Endothelial cell of umbilical vein (primary cell): ENCODE measurements around the gene GNAO1. TPM values are rescaled to one million over a fixed set of nuclear protein-coding genes. Genes with fewer than 3 reads are reported as not detected.

Source experiments
- BruUV-seq: library from RNA; stranded (reverse); fragments of 400-500 nt; replicated peaks from 2 replicates; lab custom pipeline; 2021; lab: Mats Ljungman, UMichigan
- CTCF ChIA-PET: fragments of 300-600, 350-600 bp; sonication (Branson Sonifier 250); formaldehyde crosslinking; loops from one replicate; lab custom pipeline; 2021; ENCODE audit warnings: antibody characterized with exemption, inconsistent platforms; lab: Charles Lee
- POLR2A ChIA-PET: fragments of 300-600, 350-600 bp; sonication (Branson Sonifier 250); formaldehyde crosslinking; loops from one replicate; lab custom pipeline; 2021; ENCODE audit warnings: antibody characterized with exemption, inconsistent platforms; lab: Charles Lee
- DNase-seq: peaks from one replicate; pipeline ENCODE4 v3.0.0-alpha.2; 2011; ENCODE audit warnings: low read depth, low spot score
- FAIRE-seq: peaks from 2 replicates; lab custom pipeline; 2011; peaks lifted over from hg19 to GRCh38; lab: Jason Lieb, UNC
- H2AFZ ChIP-seq: 2 replicates; pipeline ENCODE4 v1.6.0; 2012; ENCODE audit warnings: low read depth, low read length, control low read depth, inconsistent platforms
- H3K27ac ChIP-seq: 2 replicates; pipeline ENCODE4 v1.5.1; 2011; ENCODE audit warnings: low read depth, mild to moderate bottlenecking, control low read depth, low read length, moderate library complexity; ENCODE audit not compliant: insufficient read depth
- H3K27me3 ChIP-seq, 2 experiments: 2 replicates each; pipeline versions ENCODE4 v1.6.0 to v1.6.1; 2011; ENCODE audit warnings: low read length in 2 of 2, mixed read lengths in 1 of 2; ENCODE audit not compliant: control insufficient read depth in 2 of 2, insufficient read depth in 2 of 2
- H3K36me3 ChIP-seq, 2 experiments: 2 replicates in 1 of 2; 3 replicates in 1 of 2; pipeline ENCODE4 v1.5.1; 2011; ENCODE audit warnings: low read length in 2 of 2, mild to moderate bottlenecking in 1 of 2, moderate library complexity in 1 of 2; ENCODE audit not compliant: control insufficient read depth in 2 of 2, insufficient read depth in 2 of 2; ENCODE audit errors: extremely low read depth in 1 of 2
- H3K4me1 ChIP-seq: 3 replicates; pipeline ENCODE4 v1.5.1; 2011; ENCODE audit warnings: mild to moderate bottlenecking, low read length; ENCODE audit not compliant: control insufficient read depth, insufficient read depth; ENCODE audit errors: extremely low read depth
- H3K4me2 ChIP-seq: 2 replicates; pipeline ENCODE4 v1.6.1; 2011; ENCODE audit warnings: low read length, control low read depth, mixed read lengths; ENCODE audit not compliant: insufficient read depth
- H3K4me3 ChIP-seq, 3 experiments: fragments of 200-600 bp in 1 of 3; sonication (generic), shearing (Covaris generic) in 1 of 3; replicated peaks in 1 of 3; 2 replicates each; pipeline ENCODE4 v1.5.1; 2011 to 2016; ENCODE audit warnings: control low read depth in 3 of 3, low read length in 3 of 3, mild to moderate bottlenecking in 2 of 3, inconsistent platforms in 1 of 3, low read depth in 1 of 3, moderate library complexity in 1 of 3; ENCODE audit not compliant: insufficient read depth in 1 of 3
- H3K79me2 ChIP-seq: 2 replicates; pipeline ENCODE4 v1.6.0; 2012; ENCODE audit warnings: low read length, inconsistent platforms; ENCODE audit not compliant: control insufficient read depth, insufficient read depth
- H3K9ac ChIP-seq: replicated peaks from 2 replicates; pipeline ENCODE3; 2011; ENCODE audit warnings: low read length, control low read depth; ENCODE audit not compliant: insufficient read depth; ENCODE audit errors: extremely low read depth
- H3K9me1 ChIP-seq: replicated peaks from 3 replicates; pipeline ENCODE4 v1.6.0; 2011; ENCODE audit warnings: mild to moderate bottlenecking, low read length; ENCODE audit not compliant: control insufficient read depth, insufficient read depth; ENCODE audit errors: extremely low read depth
- H3K9me3 ChIP-seq: replicated peaks from 2 replicates; pipeline ENCODE4 v1.5.1; 2012; ENCODE audit warnings: low read length, inconsistent platforms; ENCODE audit not compliant: control insufficient read depth, insufficient read depth
- H4K20me1 ChIP-seq: replicated peaks from 2 replicates; pipeline ENCODE3; 2011; ENCODE audit warnings: mild to moderate bottlenecking, low read length; ENCODE audit not compliant: control insufficient read depth, insufficient read depth; ENCODE audit errors: extremely low read depth
- CTCF ChIP-seq, 2 donors: IDR thresholded peaks; 1 replicate in 1 of 2; 2 replicates in 1 of 2; pipeline ENCODE4 v1.5.1; 2011; ENCODE audit warnings: low read length in 2 of 2, mild to moderate bottlenecking in 2 of 2, moderate library complexity in 2 of 2, control low read depth in 1 of 2, inconsistent platforms in 1 of 2, low read depth in 1 of 2; ENCODE audit not compliant: insufficient read depth in 1 of 2; ENCODE audit errors: extremely low read depth in 1 of 2
- EZH2 ChIP-seq: IDR thresholded peaks from 2 replicates; pipeline ENCODE4 v1.6.1; 2012; ENCODE audit warnings: borderline replicate concordance, low read depth, mild to moderate bottlenecking, moderate library complexity, low read length, inconsistent platforms; ENCODE audit not compliant: severe bottlenecking
- FOS ChIP-seq: IDR thresholded peaks from 2 replicates; pipeline ENCODE4 v1.6.1; 2011; ENCODE audit warnings: mild to moderate bottlenecking, low read length, moderate library complexity, borderline replicate concordance; ENCODE audit not compliant: insufficient read depth
- GATA2 ChIP-seq: IDR thresholded peaks from 2 replicates; pipeline ENCODE4 v1.7.0; 2011; ENCODE audit warnings: low read depth, mild to moderate bottlenecking, moderate library complexity, mixed read lengths, low read length; ENCODE audit not compliant: insufficient read length, insufficient read depth
- JUN ChIP-seq: IDR thresholded peaks from 2 replicates; pipeline ENCODE4 v1.6.1; 2011; ENCODE audit warnings: borderline replicate concordance, low read depth; ENCODE audit not compliant: insufficient read length, insufficient read depth
- MAX ChIP-seq: IDR thresholded peaks from 2 replicates; pipeline ENCODE4 v1.6.1; 2011; ENCODE audit not compliant: insufficient read depth, insufficient read length
- MYC ChIP-seq: IDR thresholded peaks from one replicate; pipeline ENCODE4 v1.6.1; 2011; ENCODE audit warnings: mild to moderate bottlenecking, low read depth, low read length
- POLR2A ChIP-seq: IDR thresholded peaks from 2 replicates; pipeline ENCODE4 v1.6.1; 2012; ENCODE audit warnings: low read depth, mild to moderate bottlenecking, control low read depth, low read length
- POLR2AphosphoS5 ChIP-seq: IDR thresholded peaks from 2 replicates; pipeline ENCODE4 v1.6.1; 2012; ENCODE audit warnings: low read depth, mild to moderate bottlenecking, control low read depth, low read length, moderate library complexity; ENCODE audit not compliant: insufficient read depth
- dilution Hi-C: fragments of 300-500 bp; cut with MboI; formaldehyde crosslinking; loops from one replicate; pipeline ENCODE4 v1.15.0; 2019; ENCODE audit warnings: low sequenced_read_pairs; ENCODE audit not compliant: extremely low pct_ligation_motif_present
- intact Hi-C: fragments of 100-400 bp; cut with micrococcal nuclease; formaldehyde crosslinking; loops from one replicate; pipeline ENCODE4 v1.10.0; 2022
- polyA plus RNA-seq, 4 experiments: library from polyadenylated mRNA; depleted of rRNA in 3 of 4; stranded (reverse) in 3 of 4; unstranded in 1 of 4; fragments of >200 nt; gene quantifications; 2 replicates each; pipeline versions ENCODE4 v1.2.1 to v1.2.3, GENCODE V29; 2011 to 2012; ENCODE audit warnings: missing spikeins in 1 of 4
- total RNA-seq: library from RNA; stranded (reverse); gene quantifications from 2 replicates; pipeline ENCODE4 v1.2.3, GENCODE V29; 2021

Gene GNAO1
- total and polyA plus RNA-seq, 2 donors (not counting 3 experiments of a cell fraction or from before 2014, with no cell fraction given) = not detected

DNA sequence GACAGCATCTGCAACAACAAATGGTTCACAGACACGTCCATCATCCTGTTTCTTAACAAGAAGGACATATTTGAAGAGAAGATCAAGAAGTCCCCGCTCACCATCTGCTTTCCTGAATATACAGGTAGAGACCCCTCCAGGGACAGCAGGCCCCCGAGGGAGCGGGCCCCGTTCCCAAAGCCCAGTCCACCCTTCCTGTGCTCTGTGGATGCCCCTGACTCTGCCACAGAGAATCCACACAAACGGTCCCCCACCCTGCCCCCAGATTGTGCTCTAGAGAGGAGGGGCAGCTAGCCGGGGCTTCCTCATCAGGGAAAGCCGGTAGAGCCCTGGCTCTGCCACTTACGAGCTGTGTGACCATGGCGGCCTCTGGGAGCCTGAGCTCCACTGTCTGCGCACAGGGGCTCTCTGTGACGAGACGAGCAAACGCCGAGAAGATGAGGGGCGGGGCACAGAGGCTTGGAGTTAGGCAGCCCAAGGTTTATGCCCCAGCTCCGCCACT is 149.6 kb downstream of the GNAO1 start:
- Histone ChIP-seq H3K4me2 (no peak overlapping the region), H2AFZ (no peak overlapping the region), H3K4me1 (no peaks in the 10 kb centered on the region), H3K9me3 (no peaks in the 10 kb centered on the region), H3K9ac (no peak overlapping the region), H4K20me1 (no peaks in the 10 kb centered on the region), H3K79me2 (no peaks in the 10 kb centered on the region), H3K9me1 (no peaks in the 10 kb centered on the region), H3K27me3 (no peaks in the 10 kb centered on the region), H3K4me3 (no peak overlapping the region), H3K36me3 (no peaks in the 10 kb centered on the region), H3K27ac (no peak overlapping the region)
- intact Hi-C loops (no loop called here), dilution Hi-C loops (no loop called here)
- ChIA-PET CTCF (interaction anchor here (1.6 to 2.4 kb wide), 2 partner anchors 15 to 23 kb away, joined by 8 to 16 read pairs; no protein-coding TSS in a partner anchor), POLR2A (no interaction called here)
- no TSS peak for BruUV-seq
- no peak for DNase-seq
- FAIRE-seq = no peak
- no peak for TF ChIP-seq POLR2AphosphoS5
- TF ChIP-seq FOS = no peak
- no peak for TF ChIP-seq MAX
- no peak for TF ChIP-seq JUN
- no peak for TF ChIP-seq POLR2A
- TF ChIP-seq MYC = no peak
- no peak for TF ChIP-seq GATA2
- no peak for TF ChIP-seq CTCF (IDR thresholded peaks at IDR 0.05; ENCODE audit: extremely low read depth in 1 of 2, insufficient read depth in 1 of 2, low read depth in 1 of 2, low read length in 2 of 2)
- TF ChIP-seq EZH2 = no peak
